HL-60 (cell line): Measurements from ENCODE around the gene ASB8.

Experiments
- CTCF ChIP-seq: IDR thresholded peaks from one replicate; pipeline ENCODE4 v1.5.1; 2011; ENCODE audit warnings: low read length, control low read depth, inconsistent platforms; ENCODE audit not compliant: insufficient read depth
- SPI1 ChIP-seq: IDR thresholded peaks from 2 replicates; pipeline ENCODE4 v1.6.1; 2012; ENCODE audit warnings: low read depth, mild to moderate bottlenecking, borderline replicate concordance
- TF ChIP-seq, protein P1 (sequence below): IDR thresholded peaks from 2 replicates; pipeline ENCODE4 v1.6.1; 2012; ENCODE audit warnings: low read depth; ENCODE audit not compliant: insufficient replicate concordance

DNA sequence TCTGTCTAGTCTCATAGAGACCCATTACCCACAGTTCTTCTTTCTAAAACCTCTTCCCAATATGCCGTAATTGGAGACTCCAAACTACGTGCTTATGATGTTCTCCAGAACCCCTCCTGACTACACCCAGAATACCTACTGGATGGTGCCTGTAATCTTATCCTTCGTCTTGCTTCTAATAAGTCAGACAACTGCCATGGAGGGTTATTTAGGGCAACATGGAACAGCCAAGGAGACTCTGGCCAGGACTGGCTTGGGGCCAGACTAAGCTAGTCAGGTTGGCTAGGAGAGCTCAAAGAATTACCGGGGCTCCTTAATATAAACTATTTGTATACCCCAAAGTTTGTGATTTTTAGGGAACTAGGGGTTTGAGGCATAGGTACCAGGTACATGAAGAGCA, 31.3 kb downstream of the ASB8 start:
- no peak for TF ChIP-seq CTCF
- TF ChIP-seq, protein P1, sequence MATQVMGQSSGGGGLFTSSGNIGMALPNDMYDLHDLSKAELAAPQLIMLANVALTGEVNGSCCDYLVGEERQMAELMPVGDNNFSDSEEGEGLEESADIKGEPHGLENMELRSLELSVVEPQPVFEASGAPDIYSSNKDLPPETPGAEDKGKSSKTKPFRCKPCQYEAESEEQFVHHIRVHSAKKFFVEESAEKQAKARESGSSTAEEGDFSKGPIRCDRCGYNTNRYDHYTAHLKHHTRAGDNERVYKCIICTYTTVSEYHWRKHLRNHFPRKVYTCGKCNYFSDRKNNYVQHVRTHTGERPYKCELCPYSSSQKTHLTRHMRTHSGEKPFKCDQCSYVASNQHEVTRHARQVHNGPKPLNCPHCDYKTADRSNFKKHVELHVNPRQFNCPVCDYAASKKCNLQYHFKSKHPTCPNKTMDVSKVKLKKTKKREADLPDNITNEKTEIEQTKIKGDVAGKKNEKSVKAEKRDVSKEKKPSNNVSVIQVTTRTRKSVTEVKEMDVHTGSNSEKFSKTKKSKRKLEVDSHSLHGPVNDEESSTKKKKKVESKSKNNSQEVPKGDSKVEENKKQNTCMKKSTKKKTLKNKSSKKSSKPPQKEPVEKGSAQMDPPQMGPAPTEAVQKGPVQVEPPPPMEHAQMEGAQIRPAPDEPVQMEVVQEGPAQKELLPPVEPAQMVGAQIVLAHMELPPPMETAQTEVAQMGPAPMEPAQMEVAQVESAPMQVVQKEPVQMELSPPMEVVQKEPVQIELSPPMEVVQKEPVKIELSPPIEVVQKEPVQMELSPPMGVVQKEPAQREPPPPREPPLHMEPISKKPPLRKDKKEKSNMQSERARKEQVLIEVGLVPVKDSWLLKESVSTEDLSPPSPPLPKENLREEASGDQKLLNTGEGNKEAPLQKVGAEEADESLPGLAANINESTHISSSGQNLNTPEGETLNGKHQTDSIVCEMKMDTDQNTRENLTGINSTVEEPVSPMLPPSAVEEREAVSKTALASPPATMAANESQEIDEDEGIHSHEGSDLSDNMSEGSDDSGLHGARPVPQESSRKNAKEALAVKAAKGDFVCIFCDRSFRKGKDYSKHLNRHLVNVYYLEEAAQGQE = no peak
- TF ChIP-seq SPI1 = no peak
